HepG2 (cell line): ENCODE results near the gene KIF27. TPM values are rescaled to one million over a fixed set of nuclear protein-coding genes. Genes with fewer than 3 reads are reported as not detected.

Experiments used
- ATF7-NPFF ChIP-seq: sonication (generic); formaldehyde crosslinking; IDR thresholded peaks from 2 replicates; pipeline ENCODE4 v1.8.1; 2023; ENCODE audit warnings: mild to moderate bottlenecking, low read depth, missing genetic modification reagents, moderate library complexity
- BHLHE40 ChIP-seq: IDR thresholded peaks from 2 replicates; pipeline ENCODE4 v1.6.1; 2011; ENCODE audit warnings: low read length, improper control_type of control experiment
- CBX1 ChIP-seq: IDR thresholded peaks from one replicate; pipeline ENCODE4 v1.6.1; 2016; ENCODE audit warnings: antibody characterized with exemption, low read depth
- GTF2F1 ChIP-seq: fragments of 150-350 bp; IDR thresholded peaks from 2 replicates; pipeline ENCODE4 v1.6.1; 2014; ENCODE audit warnings: low read length
- HOXA9 ChIP-seq: sonication (generic); formaldehyde crosslinking; IDR thresholded peaks from 2 replicates; pipeline ENCODE4 v1.8.1; 2022; ENCODE audit warnings: missing genetic modification reagents, mild to moderate bottlenecking, moderate library complexity, borderline replicate concordance
- MAFG ChIP-seq: sonication (generic); formaldehyde crosslinking; IDR thresholded peaks from 2 replicates; pipeline ENCODE4 v1.5.1; 2020; ENCODE audit warnings: mild to moderate bottlenecking, missing genetic modification reagents
- MED13 ChIP-seq: sonication (generic); formaldehyde crosslinking; IDR thresholded peaks from 2 replicates; pipeline ENCODE4 v1.5.0; 2020; ENCODE audit warnings: missing genetic modification reagents
- MED8 ChIP-seq: sonication (generic); formaldehyde crosslinking; IDR thresholded peaks from 2 replicates; pipeline ENCODE4 v1.8.1; 2023; ENCODE audit warnings: mild to moderate bottlenecking, missing genetic modification reagents; ENCODE audit not compliant: insufficient replicate concordance
- NONO ChIP-seq, 2 experiments: fragments of 450-650 bp in 1 of 2; sonication (generic) in 1 of 2; formaldehyde crosslinking in 1 of 2; IDR thresholded peaks in 1 of 2; conservative IDR thresholded peaks in 1 of 2; 2 replicates each; pipeline versions ENCODE4 v1.6.1 to v1.8.0; 2017 to 2022; ENCODE audit warnings: mild to moderate bottlenecking in 1 of 2, missing genetic modification reagents in 1 of 2, moderate library complexity in 1 of 2
- SRSF1 ChIP-seq: fragments of 200-400 bp; formaldehyde crosslinking; optimal IDR thresholded peaks from 2 replicates; pipeline ENCODE3; 2017; ENCODE audit warnings: mild to moderate bottlenecking, low read depth, low read length, moderate library complexity
- ZBTB7A ChIP-seq: sonication (generic); formaldehyde crosslinking; IDR thresholded peaks from 2 replicates; pipeline ENCODE4 v1.8.0; 2022; ENCODE audit warnings: mild to moderate bottlenecking, missing genetic modification reagents
- ZNF138 ChIP-seq: sonication (generic); formaldehyde crosslinking; IDR thresholded peaks from 2 replicates; pipeline ENCODE4 v1.5.0; 2020; ENCODE audit warnings: mild to moderate bottlenecking, low read depth, missing genetic modification reagents
- ZNF317 ChIP-seq: sonication (generic); formaldehyde crosslinking; IDR thresholded peaks from 2 replicates; pipeline ENCODE4 v1.5.0; 2020; ENCODE audit warnings: mild to moderate bottlenecking, missing genetic modification reagents
- ZNF343 ChIP-seq: sonication (generic); formaldehyde crosslinking; IDR thresholded peaks from 2 replicates; pipeline ENCODE4 v1.4.0; 2020; ENCODE audit warnings: mild to moderate bottlenecking, missing genetic modification reagents
- polyA plus RNA-seq, 8 experiments: library from polyadenylated mRNA; depleted of rRNA in 3 of 8; stranded (reverse) in 7 of 8; unstranded in 1 of 8; fragments of >200 nt; fragmentation: Illumina TruSeq in 4 of 8; extraction: Trizol in 4 of 8; gene quantifications; 2 replicates each; pipeline versions ENCODE4 v1.2.1 to v1.2.3, GENCODE V29; 2011 to 2016; ENCODE audit warnings: low read depth in 4 of 8, missing spikeins in 1 of 8, mixed read lengths in 1 of 8; ENCODE audit not compliant: insufficient read depth in 1 of 8
- total RNA-seq, 5 experiments: library from RNA; depleted of rRNA; stranded (reverse); fragments of >200 nt; fragmentation: Illumina TruSeq; extraction: Trizol; gene quantifications; 2 replicates each; pipeline ENCODE4 v1.2.3, GENCODE V29; 2016; ENCODE audit warnings: low read depth in 1 of 5
- TF ChIP-seq, protein P1 (sequence below): sonication (generic); formaldehyde crosslinking; IDR thresholded peaks from 2 replicates; pipeline ENCODE4 v1.4.0; 2020; ENCODE audit warnings: missing genetic modification reagents
- TF ChIP-seq, protein P2 (sequence below): sonication (generic); formaldehyde crosslinking; IDR thresholded peaks from 2 replicates; pipeline ENCODE4 v1.4.0; 2020; ENCODE audit warnings: mild to moderate bottlenecking, missing genetic modification reagents
- TF ChIP-seq, protein P3 (sequence below): sonication (generic); formaldehyde crosslinking; IDR thresholded peaks from 2 replicates; pipeline ENCODE4 v1.8.0; 2022; ENCODE audit warnings: missing genetic modification reagents, mild to moderate bottlenecking, inconsistent platforms, borderline replicate concordance
- TF ChIP-seq, protein P4 (sequence below): sonication (generic); formaldehyde crosslinking; IDR thresholded peaks from 2 replicates; pipeline ENCODE4 v1.5.1; 2020; ENCODE audit warnings: missing genetic modification reagents, mild to moderate bottlenecking, borderline replicate concordance

KIF27 gene
- total and polyA plus RNA-seq, 2 of the 13 experiments (the other 11 are each of a cell fraction or from before 2014, with no cell fraction given) = 0.95 to 4.1 TPM

DNA sequence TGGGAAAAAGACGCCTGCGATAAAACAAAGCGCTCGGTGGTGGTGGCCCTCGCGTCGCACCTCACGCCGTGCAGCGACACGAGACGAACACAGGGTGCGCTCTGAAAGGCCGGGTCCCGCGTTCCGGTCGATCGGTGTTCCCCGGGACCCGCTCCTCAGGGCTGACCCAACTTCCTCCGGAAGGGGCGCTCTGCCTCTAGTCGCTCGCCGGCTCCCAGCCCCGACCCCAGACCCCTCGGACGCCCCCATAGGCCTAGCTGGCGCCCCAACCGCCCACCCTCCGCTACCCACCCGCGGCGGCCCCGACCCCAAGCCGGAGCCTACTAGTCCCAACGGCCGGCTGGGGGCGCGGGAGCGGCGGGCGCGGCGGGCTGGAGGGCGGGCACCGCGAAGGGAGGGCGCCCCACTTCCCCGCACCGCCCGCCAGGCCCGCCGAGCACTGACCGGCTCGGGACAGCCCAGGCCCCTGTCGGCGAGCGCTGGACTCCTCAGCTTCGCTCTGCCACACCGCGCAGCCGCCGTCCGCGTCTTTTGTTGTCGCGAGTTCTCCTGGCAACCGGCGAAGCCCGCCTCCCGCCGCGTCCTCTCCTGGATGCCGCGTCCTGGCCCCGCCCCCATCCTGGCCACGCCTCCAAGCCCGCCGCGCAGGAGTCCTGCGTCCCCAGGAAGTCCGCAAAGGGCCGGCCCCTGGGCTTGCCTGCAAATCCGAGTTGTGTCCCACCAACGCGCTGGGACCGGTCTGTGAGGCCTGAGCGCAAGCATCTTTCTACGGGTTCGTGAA is at the start of gene KIF27 (continued):
- TF ChIP-seq BHLHE40 (peak; percentile 50), GTF2F1 (no peak), ZBTB7A (CRISPR knock-in tag) (0 out of 2 replicates have a peak, but pooled peaks have one; percentile 43), MAFG (CRISPR knock-in tag) (no peak), MED8 (CRISPR knock-in tag) (no peak), MED13 (CRISPR knock-in tag) (peak; percentile 64; the same call in 1 of the 2 replicates), ZNF138 (0 out of 2 replicates have a peak, but pooled peaks have one; percentile 11), SRSF1 (no peak), HOXA9 (CRISPR knock-in tag) (no peak), ATF7-NPFF (CRISPR knock-in tag) (peak; percentile 64; the same call in 1 of the 2 replicates), ZNF343 (CRISPR knock-in tag) (0 out of 2 replicates have a peak, but pooled peaks have one; percentile 14), ZNF317 (CRISPR knock-in tag) (0 out of 2 replicates have a peak, but pooled peaks have one; percentile 32), CBX1 (peak; percentile 98), NONO (IDR thresholded peaks at IDR 0.05) (no peak), NONO (CRISPR knock-in tag; conservative IDR thresholded peaks at IDR 0.05) (no peak)
- TF ChIP-seq, protein P1, sequence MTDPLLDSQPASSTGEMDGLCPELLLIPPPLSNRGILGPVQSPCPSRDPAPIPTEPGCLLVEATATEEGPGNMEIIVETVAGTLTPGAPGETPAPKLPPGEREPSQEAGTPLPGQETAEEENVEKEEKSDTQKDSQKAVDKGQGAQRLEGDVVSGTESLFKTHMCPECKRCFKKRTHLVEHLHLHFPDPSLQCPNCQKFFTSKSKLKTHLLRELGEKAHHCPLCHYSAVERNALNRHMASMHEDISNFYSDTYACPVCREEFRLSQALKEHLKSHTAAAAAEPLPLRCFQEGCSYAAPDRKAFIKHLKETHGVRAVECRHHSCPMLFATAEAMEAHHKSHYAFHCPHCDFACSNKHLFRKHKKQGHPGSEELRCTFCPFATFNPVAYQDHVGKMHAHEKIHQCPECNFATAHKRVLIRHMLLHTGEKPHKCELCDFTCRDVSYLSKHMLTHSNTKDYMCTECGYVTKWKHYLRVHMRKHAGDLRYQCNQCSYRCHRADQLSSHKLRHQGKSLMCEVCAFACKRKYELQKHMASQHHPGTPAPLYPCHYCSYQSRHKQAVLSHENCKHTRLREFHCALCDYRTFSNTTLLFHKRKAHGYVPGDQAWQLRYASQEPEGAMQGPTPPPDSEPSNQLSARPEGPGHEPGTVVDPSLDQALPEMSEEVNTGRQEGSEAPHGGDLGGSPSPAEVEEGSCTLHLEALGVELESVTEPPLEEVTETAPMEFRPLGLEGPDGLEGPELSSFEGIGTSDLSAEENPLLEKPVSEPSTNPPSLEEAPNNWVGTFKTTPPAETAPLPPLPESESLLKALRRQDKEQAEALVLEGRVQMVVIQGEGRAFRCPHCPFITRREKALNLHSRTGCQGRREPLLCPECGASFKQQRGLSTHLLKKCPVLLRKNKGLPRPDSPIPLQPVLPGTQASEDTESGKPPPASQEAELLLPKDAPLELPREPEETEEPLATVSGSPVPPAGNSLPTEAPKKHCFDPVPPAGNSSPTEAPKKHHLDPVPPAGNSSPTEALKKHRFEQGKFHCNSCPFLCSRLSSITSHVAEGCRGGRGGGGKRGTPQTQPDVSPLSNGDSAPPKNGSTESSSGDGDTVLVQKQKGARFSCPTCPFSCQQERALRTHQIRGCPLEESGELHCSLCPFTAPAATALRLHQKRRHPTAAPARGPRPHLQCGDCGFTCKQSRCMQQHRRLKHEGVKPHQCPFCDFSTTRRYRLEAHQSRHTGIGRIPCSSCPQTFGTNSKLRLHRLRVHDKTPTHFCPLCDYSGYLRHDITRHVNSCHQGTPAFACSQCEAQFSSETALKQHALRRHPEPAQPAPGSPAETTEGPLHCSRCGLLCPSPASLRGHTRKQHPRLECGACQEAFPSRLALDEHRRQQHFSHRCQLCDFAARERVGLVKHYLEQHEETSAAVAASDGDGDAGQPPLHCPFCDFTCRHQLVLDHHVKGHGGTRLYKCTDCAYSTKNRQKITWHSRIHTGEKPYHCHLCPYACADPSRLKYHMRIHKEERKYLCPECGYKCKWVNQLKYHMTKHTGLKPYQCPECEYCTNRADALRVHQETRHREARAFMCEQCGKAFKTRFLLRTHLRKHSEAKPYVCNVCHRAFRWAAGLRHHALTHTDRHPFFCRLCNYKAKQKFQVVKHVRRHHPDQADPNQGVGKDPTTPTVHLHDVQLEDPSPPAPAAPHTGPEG = no peak
- TF ChIP-seq, protein P2, sequence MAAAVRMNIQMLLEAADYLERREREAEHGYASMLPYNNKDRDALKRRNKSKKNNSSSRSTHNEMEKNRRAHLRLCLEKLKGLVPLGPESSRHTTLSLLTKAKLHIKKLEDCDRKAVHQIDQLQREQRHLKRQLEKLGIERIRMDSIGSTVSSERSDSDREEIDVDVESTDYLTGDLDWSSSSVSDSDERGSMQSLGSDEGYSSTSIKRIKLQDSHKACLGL (CRISPR knock-in tag) = 0 out of 2 replicates have a peak, but pooled peaks have one; percentile 51
- TF ChIP-seq, protein P3, sequence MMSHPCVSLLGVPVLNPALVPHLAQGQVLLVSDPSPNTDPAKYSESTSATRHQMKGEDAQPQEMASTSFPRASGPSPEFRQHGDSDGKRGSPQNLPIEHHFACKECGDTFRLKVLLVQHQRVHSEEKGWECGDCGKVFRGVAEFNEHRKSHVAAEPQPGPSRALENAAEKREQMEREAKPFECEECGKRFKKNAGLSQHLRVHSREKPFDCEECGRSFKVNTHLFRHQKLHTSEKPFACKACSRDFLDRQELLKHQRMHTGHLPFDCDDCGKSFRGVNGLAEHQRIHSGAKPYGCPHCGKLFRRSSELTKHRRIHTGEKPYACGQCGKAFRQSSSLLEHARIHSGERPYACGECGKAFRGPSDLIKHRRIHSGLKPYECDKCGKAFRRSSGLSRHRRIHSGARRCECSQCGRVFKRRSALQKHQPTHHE (CRISPR knock-in tag) = no peak
- TF ChIP-seq, protein P4, sequence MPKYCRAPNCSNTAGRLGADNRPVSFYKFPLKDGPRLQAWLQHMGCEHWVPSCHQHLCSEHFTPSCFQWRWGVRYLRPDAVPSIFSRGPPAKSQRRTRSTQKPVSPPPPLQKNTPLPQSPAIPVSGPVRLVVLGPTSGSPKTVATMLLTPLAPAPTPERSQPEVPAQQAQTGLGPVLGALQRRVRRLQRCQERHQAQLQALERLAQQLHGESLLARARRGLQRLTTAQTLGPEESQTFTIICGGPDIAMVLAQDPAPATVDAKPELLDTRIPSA (CRISPR knock-in tag) = no peak
